OCI-LY1 (cell line): Measurements from ENCODE around the gene VIPR2.

Source experiments
- H2AFZ ChIP-seq: fragments of 200-600 bp; sonication (generic), shearing (Covaris generic); 2 replicates; pipeline ENCODE4 v1.6.0; 2014; ENCODE audit warnings: antibody characterized with exemption, mild to moderate bottlenecking, low read length
- H3F3A ChIP-seq: fragments of 200-600 bp; sonication (generic), shearing (Covaris generic); 2 replicates; pipeline ENCODE4 v1.6.0; 2014; ENCODE audit warnings: mild to moderate bottlenecking, antibody characterized with exemption, low read length, moderate library complexity; ENCODE audit not compliant: insufficient read depth
- H3K27ac ChIP-seq: fragments of 200-600 bp; sonication (generic); 2 replicates; pipeline ENCODE4 v1.5.1; 2014; ENCODE audit warnings: low read length, mixed run types, mild to moderate bottlenecking, low read depth; ENCODE audit not compliant: poor library complexity, severe bottlenecking
- H3K27me3 ChIP-seq: fragments of 200-600 bp; sonication (generic); 2 replicates; pipeline ENCODE4 v1.6.0; 2014; ENCODE audit warnings: antibody characterized with exemption, mild to moderate bottlenecking, low read length, moderate library complexity; ENCODE audit not compliant: insufficient read depth
- H3K36me3 ChIP-seq: fragments of 200-600 bp; sonication (generic); 2 replicates; pipeline ENCODE4 v1.6.1; 2014; ENCODE audit warnings: mild to moderate bottlenecking, antibody characterized with exemption, low read length, moderate library complexity, mixed read lengths; ENCODE audit not compliant: insufficient read depth
- H3K4me1 ChIP-seq: fragments of 200-600 bp; sonication (generic); 2 replicates; pipeline ENCODE4 v1.5.1; 2014; ENCODE audit warnings: mild to moderate bottlenecking, low read length, moderate library complexity; ENCODE audit not compliant: insufficient read depth, severe bottlenecking
- H3K4me2 ChIP-seq: fragments of 200-600 bp; sonication (generic), shearing (Covaris generic); 2 replicates; pipeline ENCODE4 v1.6.1; 2014; ENCODE audit warnings: low read length
- H3K4me3 ChIP-seq: fragments of 200-600 bp; sonication (generic); 2 replicates; pipeline ENCODE4 v1.5.1; 2014; ENCODE audit warnings: low read length, low read depth, mild to moderate bottlenecking, mixed read lengths; ENCODE audit not compliant: poor library complexity, severe bottlenecking
- H3K79me2 ChIP-seq: fragments of 200-600 bp; shearing (Covaris generic); 2 replicates; pipeline ENCODE4 v1.6.1; 2016; ENCODE audit warnings: mixed run types, low read length, mixed read lengths; ENCODE audit not compliant: insufficient read depth
- H3K9ac ChIP-seq: fragments of 200-600 bp; sonication (generic), shearing (Covaris generic); 2 replicates; pipeline ENCODE4 v1.6.1; 2014; ENCODE audit warnings: mild to moderate bottlenecking, low read length, mixed read lengths
- H3K9me2 ChIP-seq: fragments of 200-600 bp; sonication (generic), shearing (Covaris generic); 2 replicates; pipeline ENCODE4 v1.6.1; 2014; ENCODE audit warnings: low read depth, mild to moderate bottlenecking, low read length, mixed read lengths
- H3K9me3 ChIP-seq: fragments of 200-600 bp; shearing (Covaris generic); 2 replicates; pipeline ENCODE4 v1.6.1; 2014; ENCODE audit warnings: low read length, mixed read lengths
- H4K20me1 ChIP-seq: fragments of 200-600 bp; sonication (generic), shearing (Covaris generic); 2 replicates; pipeline ENCODE4 v1.6.0; 2016; ENCODE audit warnings: mild to moderate bottlenecking, low read length; ENCODE audit not compliant: insufficient read depth
- CTCF ChIP-seq: fragments of 200-600 bp; sonication (generic), shearing (Covaris generic); IDR thresholded peaks from 2 replicates; pipeline ENCODE4 v1.5.1; 2017; ENCODE audit warnings: mild to moderate bottlenecking, antibody characterized with exemption, low read length, moderate library complexity, mixed read lengths
- EZH2 ChIP-seq: fragments of 200-600 bp; sonication (generic), shearing (Covaris generic); IDR thresholded peaks from 2 replicates; pipeline ENCODE4 v1.8.0; 2017; ENCODE audit warnings: borderline replicate concordance, mixed run types, mild to moderate bottlenecking, antibody characterized with exemption, low read length, moderate library complexity, mixed read lengths

The VIPR2 gene

GRCh38 chr7:159192013-159192412, 47.3 kb upstream of the VIPR2 start:
- Histone ChIP-seq H3K27me3 (no peaks in the 10 kb centered on the region), H4K20me1 (no peaks in the 10 kb centered on the region), H3K9me3 (no peaks in the 10 kb centered on the region), H3K36me3 (no peaks in the 10 kb centered on the region), H3K4me1 (no peaks in the 10 kb centered on the region), H3K9me2 (no peaks in the 10 kb centered on the region), H3F3A (no peaks in the 10 kb centered on the region), H3K27ac (no peak overlapping the region), H3K79me2 (no peaks in the 10 kb centered on the region), H3K9ac (no peak overlapping the region), H3K4me2 (no peak overlapping the region), H2AFZ (no peak overlapping the region), H3K4me3 (no peak overlapping the region)
- TF ChIP-seq EZH2, result no peak
- TF ChIP-seq CTCF, result no peak

- TF ChIP-seq EZH2 (no peak), CTCF (no peak)
- H3K4me2 ChIP-seq, result no peak overlapping the region
- H3K9ac ChIP-seq, result no peak overlapping the region
These were observed 46.6 kb upstream of the VIPR2 start for GRCh38 chr7:159191236-159191635.

GRCh38 chr7:159188011-159188410, 43.3 kb upstream of the VIPR2 start:
- no peaks in the 10 kb centered on the region for H3K27me3 ChIP-seq
- no peaks in the 10 kb centered on the region for H3K9me2 ChIP-seq
- H3K36me3 ChIP-seq, result no peaks in the 10 kb centered on the region
- no peaks in the 10 kb centered on the region for H3F3A ChIP-seq
- H3K4me3 ChIP-seq, result no peak overlapping the region
- no peak overlapping the region for H3K9ac ChIP-seq
- no peaks in the 10 kb centered on the region for H3K79me2 ChIP-seq
- no peaks in the 10 kb centered on the region for H3K9me3 ChIP-seq
- no peak overlapping the region for H3K27ac ChIP-seq
- H3K4me2 ChIP-seq, result no peak overlapping the region
- H4K20me1 ChIP-seq, result no peaks in the 10 kb centered on the region
- TF ChIP-seq EZH2 (no peak), CTCF (no peak)
- no peaks in the 10 kb centered on the region for H3K4me1 ChIP-seq
- no peak overlapping the region for H2AFZ ChIP-seq

More at GRCh38 chr7:159191236-159191635, 46.6 kb upstream of the VIPR2 start:
- Histone ChIP-seq H3K27me3 (no peaks in the 10 kb centered on the region), H4K20me1 (no peaks in the 10 kb centered on the region), H3F3A (no peaks in the 10 kb centered on the region), H3K36me3 (no peaks in the 10 kb centered on the region), H3K27ac (no peak overlapping the region), H3K79me2 (no peaks in the 10 kb centered on the region), H3K4me3 (no peak overlapping the region), H3K9me3 (no peaks in the 10 kb centered on the region), H3K4me1 (no peaks in the 10 kb centered on the region), H3K9me2 (no peaks in the 10 kb centered on the region), H2AFZ (no peak overlapping the region)
